Measurements from ENCODE around the gene ASPG. TPM values are rescaled to one million over a fixed set of nuclear protein-coding genes. Genes with fewer than 3 reads are reported as not detected.

Gene ASPG
- total RNA-seq, 1 experiment from 2014 or later = not detected

DNA sequence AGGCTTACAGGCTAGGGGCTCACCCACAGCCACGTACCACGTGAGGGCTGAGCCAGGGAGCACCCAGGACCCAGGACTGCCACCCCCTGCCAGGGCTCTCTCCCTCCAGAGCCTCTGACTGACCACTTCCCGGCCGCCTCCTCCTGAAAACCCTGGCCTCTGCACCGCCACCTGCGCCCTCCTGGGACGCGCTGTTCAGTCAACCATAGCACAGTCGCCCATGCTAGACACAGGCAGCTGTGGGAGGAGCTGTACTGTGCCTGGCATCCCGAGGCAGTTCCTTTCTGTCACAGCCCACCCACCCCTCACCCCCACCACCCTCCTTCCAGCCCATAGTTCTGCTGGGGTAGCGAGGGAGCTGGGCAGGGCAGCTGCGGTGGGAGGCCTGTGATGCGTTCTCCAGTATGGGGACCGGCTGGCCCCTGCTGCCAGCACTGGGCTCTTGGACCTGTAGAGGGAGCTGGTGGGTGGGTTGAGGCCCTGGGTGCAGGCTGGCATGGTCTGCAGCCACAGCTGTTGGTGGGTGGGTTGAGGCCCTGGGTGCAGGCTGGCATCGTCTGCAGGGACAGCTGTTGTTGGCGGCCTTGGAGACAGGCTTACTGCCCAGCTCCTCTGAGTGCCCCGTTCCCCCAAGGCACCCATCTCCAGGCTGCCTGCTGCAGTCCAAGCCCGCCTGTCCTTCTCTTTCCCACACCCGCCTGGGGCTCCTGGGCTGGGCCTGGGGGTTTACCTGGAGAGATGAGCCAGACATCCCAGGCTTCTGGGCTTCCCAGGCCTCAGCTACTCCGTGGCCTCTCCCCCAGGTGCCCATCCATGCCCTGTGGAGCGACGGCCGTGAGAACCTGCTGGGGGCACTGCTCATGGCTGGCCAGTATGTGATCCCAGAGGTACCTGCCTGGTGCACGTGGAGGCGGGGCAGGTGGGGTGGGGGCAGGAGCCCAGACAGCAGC, 11.5 kb downstream of the ASPG start:
- Histone ChIP-seq H3K9me3 (ENCODE audit: insufficient read depth, low read depth) (no peaks in the 10 kb centered on the region), H4K20me1 (ENCODE audit: insufficient read depth) (no peaks in the 10 kb centered on the region; the same call in 1 of the 2 replicates), H3K4me1 (replicated peaks; ENCODE audit: insufficient read depth) (peaks cover 11% of the 10 kb centered on the region; the same call in 1 of the 2 replicates), H3F3A (ENCODE audit: insufficient read depth, low read depth) (no peaks in the 10 kb centered on the region), H3K9me2 (ENCODE audit: insufficient read depth) (no peaks in the 10 kb centered on the region), H2AFZ (no peak overlapping the region), H3K4me2 (no peak overlapping the region), H3K79me2 (ENCODE audit: low read depth) (no peaks in the 10 kb centered on the region), H3K27me3 (ENCODE audit: insufficient read depth, low read depth) (peaks cover 8% of the 10 kb centered on the region; the same call in 1 of the 2 replicates), H3K27ac (no peak overlapping the region), H3K4me3 (no peak overlapping the region), H3K36me3 (ENCODE audit: low read depth) (no peaks in the 10 kb centered on the region)
- POLR2A ChIA-PET (ENCODE audit: unreplicated experiment) = interaction anchor here (0.7 kb wide), 1 partner anchor 132 kb away, joined by 18 read pairs; no protein-coding TSS in a partner anchor
- CTCF ChIA-PET = interaction anchor here (0.6 to 0.7 kb wide), 4 partner anchors 18 to 48 kb away, joined by 3 to 11 read pairs (median 7); no protein-coding TSS in a partner anchor
- intact Hi-C loops (cut with micrococcal nuclease; ENCODE audit: unreplicated experiment) = no loop called here
- TF ChIP-seq, protein P1, sequence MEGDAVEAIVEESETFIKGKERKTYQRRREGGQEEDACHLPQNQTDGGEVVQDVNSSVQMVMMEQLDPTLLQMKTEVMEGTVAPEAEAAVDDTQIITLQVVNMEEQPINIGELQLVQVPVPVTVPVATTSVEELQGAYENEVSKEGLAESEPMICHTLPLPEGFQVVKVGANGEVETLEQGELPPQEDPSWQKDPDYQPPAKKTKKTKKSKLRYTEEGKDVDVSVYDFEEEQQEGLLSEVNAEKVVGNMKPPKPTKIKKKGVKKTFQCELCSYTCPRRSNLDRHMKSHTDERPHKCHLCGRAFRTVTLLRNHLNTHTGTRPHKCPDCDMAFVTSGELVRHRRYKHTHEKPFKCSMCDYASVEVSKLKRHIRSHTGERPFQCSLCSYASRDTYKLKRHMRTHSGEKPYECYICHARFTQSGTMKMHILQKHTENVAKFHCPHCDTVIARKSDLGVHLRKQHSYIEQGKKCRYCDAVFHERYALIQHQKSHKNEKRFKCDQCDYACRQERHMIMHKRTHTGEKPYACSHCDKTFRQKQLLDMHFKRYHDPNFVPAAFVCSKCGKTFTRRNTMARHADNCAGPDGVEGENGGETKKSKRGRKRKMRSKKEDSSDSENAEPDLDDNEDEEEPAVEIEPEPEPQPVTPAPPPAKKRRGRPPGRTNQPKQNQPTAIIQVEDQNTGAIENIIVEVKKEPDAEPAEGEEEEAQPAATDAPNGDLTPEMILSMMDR (conservative IDR thresholded peaks at IDR 0.05) = no peak
- no peak for TF ChIP-seq EZH2 (IDR thresholded peaks at IDR 0.05; ENCODE audit: low read depth)
- DNase-seq = no peak
- BruUV-seq (replicated peaks) = no TSS peak

DNA sequence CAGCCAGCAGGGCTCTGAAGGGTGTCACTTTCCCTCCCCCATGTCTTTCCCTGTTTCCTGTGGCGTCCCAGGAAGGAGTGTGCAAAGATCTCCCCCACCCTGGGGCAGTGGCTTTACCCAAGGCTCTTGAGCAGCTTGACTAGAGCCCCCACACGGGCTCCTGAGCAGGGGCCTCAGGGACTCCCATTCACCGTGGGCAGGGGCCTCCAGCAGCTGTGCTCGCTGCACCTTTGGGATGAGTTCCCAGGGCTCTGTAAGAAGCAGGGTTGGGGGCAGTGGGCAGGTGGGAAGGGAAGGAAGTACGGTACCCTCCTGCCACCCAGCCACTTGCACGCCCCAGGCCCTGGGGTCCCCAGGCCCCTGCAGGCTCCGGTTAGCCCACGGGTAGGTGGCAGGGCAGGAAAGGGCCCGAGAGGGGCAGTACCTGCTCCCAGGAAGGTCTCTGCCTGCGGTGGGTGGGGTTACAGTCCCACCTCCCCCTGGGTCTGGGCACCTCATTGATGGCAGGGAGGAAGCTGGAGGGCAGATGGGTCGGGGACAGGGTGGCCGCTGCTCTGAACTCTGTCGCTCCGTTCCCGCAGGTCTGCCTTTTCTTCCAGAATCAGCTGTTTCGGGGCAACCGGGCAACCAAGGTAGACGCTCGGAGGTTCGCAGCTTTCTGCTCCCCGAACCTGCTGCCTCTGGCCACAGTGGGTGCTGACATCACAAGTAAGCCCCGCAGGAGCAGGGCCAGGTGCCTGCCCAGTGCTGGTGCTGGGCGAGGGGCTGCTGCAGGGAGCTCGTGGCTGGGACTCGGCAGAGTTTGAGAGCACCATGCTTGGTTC, 13.0 kb downstream of the ASPG start:
- Histone ChIP-seq H3K9me3 (ENCODE audit: insufficient read depth, low read depth) (no peaks in the 10 kb centered on the region), H3K4me2 (no peak overlapping the region), H3K79me2 (ENCODE audit: low read depth) (no peaks in the 10 kb centered on the region), H3K36me3 (ENCODE audit: low read depth) (no peaks in the 10 kb centered on the region), H3K9me2 (ENCODE audit: insufficient read depth) (no peaks in the 10 kb centered on the region), H2AFZ (no peak overlapping the region), H3K27ac (no peak overlapping the region), H3K4me3 (no peak overlapping the region), H3F3A (ENCODE audit: insufficient read depth, low read depth) (no peaks in the 10 kb centered on the region), H3K27me3 (ENCODE audit: insufficient read depth, low read depth) (peaks cover 8% of the 10 kb centered on the region; the same call in 1 of the 2 replicates), H3K4me1 (replicated peaks; ENCODE audit: insufficient read depth) (peaks cover 11% of the 10 kb centered on the region; the same call in 1 of the 2 replicates), H4K20me1 (ENCODE audit: insufficient read depth) (no peaks in the 10 kb centered on the region; the same call in 1 of the 2 replicates)
- DNase-seq = no peak
- ChIA-PET CTCF (no interaction called here), POLR2A (ENCODE audit: unreplicated experiment) (no interaction called here)
- no TSS peak for BruUV-seq (replicated peaks)
- intact Hi-C loops (cut with micrococcal nuclease; ENCODE audit: unreplicated experiment) = no loop called here
- TF ChIP-seq, protein P1 (conservative IDR thresholded peaks at IDR 0.05) = no peak
- no peak for TF ChIP-seq EZH2 (IDR thresholded peaks at IDR 0.05; ENCODE audit: low read depth)

All from PC-9 (cell line).